PC-9 (cell line): ENCODE measurements around the gene DDIT4. TPM values are rescaled to one million over a fixed set of nuclear protein-coding genes. Genes with fewer than 3 reads are reported as not detected.
A peak's percentile ranks its signal among the peaks of the same experiment; 100 is the strongest.
"Not testable (repeated sequence)": the region's sequence is repeated elsewhere in the genome, so short reads cannot be mapped to it uniquely, and the experiment has no call there.

Source experiments
- BruUV-seq: library from RNA; stranded (reverse); fragments of 400-500 nt; replicated peaks from 2 replicates; lab custom pipeline; 2021; lab: Mats Ljungman, UMichigan
- CTCF ChIA-PET: fragments of 300-600 bp; sonication (Branson Sonifier 250); formaldehyde crosslinking; loops from one replicate; lab custom pipeline; 2022; ENCODE audit warnings: antibody characterized with exemption; lab: Charles Lee
- POLR2A ChIA-PET: fragments of 300-600 bp; sonication (Branson Sonifier 250); formaldehyde crosslinking; loops from one replicate; lab custom pipeline; 2022; ENCODE audit warnings: antibody characterized with exemption; ENCODE audit not compliant: unreplicated experiment; lab: Charles Lee
- DNase-seq, 2 experiments: peaks; one replicate each; pipeline versions ENCODE4 v3.0.0 to v3.0.0-alpha.2; 2015 to 2022; ENCODE audit warnings: mixed read lengths in 1 of 2
- H2AFZ ChIP-seq: fragments of 200-600 bp; sonication (generic); 2 replicates; pipeline ENCODE4 v1.8.1; 2017; ENCODE audit warnings: antibody characterized with exemption
- H3F3A ChIP-seq: fragments of 200-600 bp; sonication (generic); 2 replicates; pipeline ENCODE4 v1.8.1; 2017; ENCODE audit warnings: antibody characterized with exemption, mild to moderate bottlenecking, low read depth; ENCODE audit not compliant: insufficient read depth
- H3K27ac ChIP-seq: fragments of 200-600 bp; sonication (generic); 2 replicates; pipeline ENCODE4 v1.6.1; 2016; ENCODE audit warnings: mixed run types
- H3K27me3 ChIP-seq: fragments of 200-600 bp; sonication (generic); 2 replicates; pipeline ENCODE4 v1.6.1; 2016; ENCODE audit warnings: low read depth, mixed run types; ENCODE audit not compliant: insufficient read depth
- H3K36me3 ChIP-seq: fragments of 200-600 bp; sonication (generic); 2 replicates; pipeline ENCODE4 v1.6.1; 2016; ENCODE audit warnings: low read depth, mixed run types
- H3K4me1 ChIP-seq: fragments of 200-600 bp; sonication (generic); replicated peaks from 2 replicates; pipeline ENCODE4 v1.6.1; 2016; ENCODE audit warnings: mixed run types; ENCODE audit not compliant: insufficient read depth
- H3K4me2 ChIP-seq: fragments of 200-600 bp; sonication (generic); 2 replicates; pipeline ENCODE4 v1.6.1; 2017; ENCODE audit warnings: mixed run types
- H3K4me3 ChIP-seq: fragments of 200-600 bp; sonication (generic); 2 replicates; pipeline ENCODE4 v1.6.1; 2016; ENCODE audit warnings: mixed run types
- H3K79me2 ChIP-seq: fragments of 200-600 bp; sonication (generic); 2 replicates; pipeline ENCODE4 v1.6.1; 2017; ENCODE audit warnings: low read depth, mixed run types
- H3K9me2 ChIP-seq: fragments of 200-600 bp; sonication (generic); 2 replicates; pipeline ENCODE4 v1.8.1; 2017; ENCODE audit warnings: mild to moderate bottlenecking; ENCODE audit not compliant: insufficient read depth
- H3K9me3 ChIP-seq: fragments of 200-600 bp; sonication (generic); 2 replicates; pipeline ENCODE4 v1.8.1; 2016; ENCODE audit warnings: low read depth; ENCODE audit not compliant: insufficient read depth
- H4K20me1 ChIP-seq: fragments of 200-600 bp; sonication (generic); 2 replicates; pipeline ENCODE4 v1.8.1; 2017; ENCODE audit not compliant: insufficient read depth
- EZH2 ChIP-seq: fragments of 200-600 bp; sonication (generic); IDR thresholded peaks from 2 replicates; pipeline ENCODE4 v1.8.0; 2017; ENCODE audit warnings: antibody characterized with exemption, low read depth
- intact Hi-C: fragments of 100-400 bp; cut with micrococcal nuclease; formaldehyde crosslinking; loops from one replicate; pipeline ENCODE4 v1.10.0; 2022; ENCODE audit not compliant: unreplicated experiment
- total RNA-seq: library from RNA; stranded (reverse); gene quantifications from 2 replicates; pipeline ENCODE4 v1.2.3, GENCODE V29; 2021
- TF ChIP-seq, protein P1 (sequence below): fragments of 200-600 bp; sonication (generic); conservative IDR thresholded peaks from 2 replicates; pipeline ENCODE4 v1.6.1; 2017; ENCODE audit warnings: mixed run types, antibody characterized with exemption, mild to moderate bottlenecking, moderate library complexity

The DDIT4 gene
- total RNA-seq, 1 experiment from 2014 or later, result 212 TPM

DNA sequence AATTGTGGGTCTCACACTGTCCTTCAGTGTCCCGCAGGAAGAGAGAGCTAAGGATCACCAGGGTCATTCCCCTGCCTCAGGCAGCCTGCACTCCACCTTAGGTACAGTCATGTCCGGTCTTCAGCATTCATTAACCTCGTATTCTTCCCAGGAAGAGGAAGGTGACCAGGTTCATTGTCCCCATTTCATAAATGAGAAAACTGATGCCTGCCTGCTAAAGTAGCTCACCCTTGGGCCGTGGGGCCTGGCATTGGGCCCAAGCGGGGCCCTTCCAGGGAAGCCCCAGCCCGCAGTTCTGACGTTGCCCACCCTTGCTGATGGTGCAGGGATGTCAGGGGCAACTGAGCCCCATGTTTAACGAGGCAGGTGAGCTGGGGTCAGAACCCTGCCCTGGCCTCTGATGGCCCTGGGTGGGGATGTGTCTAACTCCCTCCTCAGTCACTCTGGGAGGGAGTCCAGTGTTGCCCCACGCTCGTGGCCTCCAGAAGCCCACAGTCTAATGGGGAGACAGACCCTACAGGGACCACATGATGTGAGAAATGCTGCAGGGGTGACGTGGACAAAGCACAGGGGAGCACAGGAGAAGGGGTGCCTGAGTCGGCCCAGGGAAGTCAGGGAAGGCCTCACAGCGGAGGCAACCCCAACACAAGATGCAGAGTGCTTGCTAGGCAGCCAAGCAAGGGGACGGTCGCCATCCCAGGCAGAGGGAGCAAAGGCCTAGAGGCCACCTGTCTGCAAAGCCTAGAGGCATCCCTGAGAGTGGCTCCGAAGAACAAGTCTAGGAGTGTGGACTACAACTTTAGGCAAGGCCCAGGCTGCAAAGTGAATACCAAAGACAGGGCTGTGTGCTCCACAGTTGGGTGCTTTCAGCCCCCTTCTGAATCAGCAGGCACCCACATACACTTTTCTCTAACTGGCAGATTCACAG is 25.1 kb downstream of the DDIT4 start:
- H3K79me2 ChIP-seq, result peaks cover 12% of the 10 kb centered on the region; the same call in 1 of the 2 replicates
- no peaks in the 10 kb centered on the region for H3K27me3 ChIP-seq
- no TSS peak for BruUV-seq
- TF ChIP-seq, protein P1, sequence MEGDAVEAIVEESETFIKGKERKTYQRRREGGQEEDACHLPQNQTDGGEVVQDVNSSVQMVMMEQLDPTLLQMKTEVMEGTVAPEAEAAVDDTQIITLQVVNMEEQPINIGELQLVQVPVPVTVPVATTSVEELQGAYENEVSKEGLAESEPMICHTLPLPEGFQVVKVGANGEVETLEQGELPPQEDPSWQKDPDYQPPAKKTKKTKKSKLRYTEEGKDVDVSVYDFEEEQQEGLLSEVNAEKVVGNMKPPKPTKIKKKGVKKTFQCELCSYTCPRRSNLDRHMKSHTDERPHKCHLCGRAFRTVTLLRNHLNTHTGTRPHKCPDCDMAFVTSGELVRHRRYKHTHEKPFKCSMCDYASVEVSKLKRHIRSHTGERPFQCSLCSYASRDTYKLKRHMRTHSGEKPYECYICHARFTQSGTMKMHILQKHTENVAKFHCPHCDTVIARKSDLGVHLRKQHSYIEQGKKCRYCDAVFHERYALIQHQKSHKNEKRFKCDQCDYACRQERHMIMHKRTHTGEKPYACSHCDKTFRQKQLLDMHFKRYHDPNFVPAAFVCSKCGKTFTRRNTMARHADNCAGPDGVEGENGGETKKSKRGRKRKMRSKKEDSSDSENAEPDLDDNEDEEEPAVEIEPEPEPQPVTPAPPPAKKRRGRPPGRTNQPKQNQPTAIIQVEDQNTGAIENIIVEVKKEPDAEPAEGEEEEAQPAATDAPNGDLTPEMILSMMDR, result no peak
- no peak for TF ChIP-seq EZH2
- no peak for DNase-seq
- H3F3A ChIP-seq, result peaks cover 48% of the 10 kb centered on the region
- no peaks in the 10 kb centered on the region for H3K9me2 ChIP-seq
- CTCF ChIA-PET, result interaction anchor here (0.7 kb wide), 1 partner anchor 438 kb away, joined by 7 read pairs; no protein-coding TSS in a partner anchor
- POLR2A ChIA-PET, result no interaction called here
- H3K27ac ChIP-seq, result peak overlapping the region; percentile 89
- intact Hi-C loops, result loop anchor here (1.0 kb wide), 1 partner anchor 11 kb away; no protein-coding TSS in a partner anchor
- H3K9me3 ChIP-seq, result no peaks in the 10 kb centered on the region
- H3K4me1 ChIP-seq, result peaks cover 36% of the 10 kb centered on the region
- no peak overlapping the region for H3K4me3 ChIP-seq
- peak overlapping the region; percentile 91 for H3K4me2 ChIP-seq
- H3K36me3 ChIP-seq, result no peaks in the 10 kb centered on the region
- no peak overlapping the region for H2AFZ ChIP-seq
- no peaks in the 10 kb centered on the region for H4K20me1 ChIP-seq

GRCh38 chr10:72303424-72304128 is 29.9 kb downstream of the DDIT4 start:
- Histone ChIP-seq H3K79me2 (no peaks in the 10 kb centered on the region), H3F3A (peaks cover 25% of the 10 kb centered on the region; the same call in 1 of the 2 replicates), H3K36me3 (no peaks in the 10 kb centered on the region), H3K9me3 (no peaks in the 10 kb centered on the region), H3K4me3 (no peak overlapping the region), H3K27me3 (no peaks in the 10 kb centered on the region), H3K4me2 (no peak overlapping the region), H3K27ac (no peak overlapping the region), H3K9me2 (no peaks in the 10 kb centered on the region), H4K20me1 (no peaks in the 10 kb centered on the region), H2AFZ (no peak overlapping the region), H3K4me1 (peaks cover 18% of the 10 kb centered on the region)
- BruUV-seq, result no TSS peak
- ChIA-PET POLR2A (no interaction called here), CTCF (no interaction called here)
- intact Hi-C loops, result no loop called here
- TF ChIP-seq, protein P1, result no peak
- TF ChIP-seq EZH2, result no peak
- DNase-seq, result no peak

- no TSS peak for BruUV-seq
- H3K27ac ChIP-seq, result no peak overlapping the region; the same call in 1 of the 2 replicates
- H4K20me1 ChIP-seq, result no peaks in the 10 kb centered on the region
Observed at GRCh38 chr10:72306215-72306760, 32.6 kb downstream of the DDIT4 start.

GRCh38 chr10:72307711-72308110 is 34.0 kb downstream of the DDIT4 start:
- peaks cover 54% of the 10 kb centered on the region for H3K4me1 ChIP-seq
- POLR2A ChIA-PET, intact Hi-C loops: not testable (repeated sequence)

More at GRCh38 chr10:72306215-72306760, 32.6 kb downstream of the DDIT4 start:
- Histone ChIP-seq H3K4me3 (no peak overlapping the region), H3K9me2 (no peaks in the 10 kb centered on the region), H3K9me3 (no peaks in the 10 kb centered on the region), H3K27me3 (no peaks in the 10 kb centered on the region), H2AFZ (no peak overlapping the region), H3K36me3 (no peaks in the 10 kb centered on the region), H3K79me2 (no peaks in the 10 kb centered on the region), H3K4me2 (no peak overlapping the region), H3F3A (peaks cover 42% of the 10 kb centered on the region), H3K4me1 (peaks cover 40% of the 10 kb centered on the region)
- ChIA-PET CTCF (no interaction called here), POLR2A (no interaction called here)
- DNase-seq, result no peak
- intact Hi-C loops, result no loop called here
- TF ChIP-seq, protein P1, result no peak
- TF ChIP-seq EZH2, result no peak

More at GRCh38 chr10:72307711-72308110, 34.0 kb downstream of the DDIT4 start:
- H3K9me2 ChIP-seq, H3K9me3 ChIP-seq, H2AFZ ChIP-seq, H3K79me2 ChIP-seq, DNase-seq, H3K4me3 ChIP-seq, H3K27me3 ChIP-seq, BruUV-seq, H3K36me3 ChIP-seq, H4K20me1 ChIP-seq: not testable (repeated sequence)
- H3K4me2 ChIP-seq, result peak overlapping the region; percentile 80
- H3K27ac ChIP-seq, result peak overlapping the region; percentile 93
- peaks cover 55% of the 10 kb centered on the region for H3F3A ChIP-seq
- CTCF ChIA-PET, result interaction anchor here (0.7 kb wide), 1 partner anchor 35 kb away, joined by 4 read pairs; no protein-coding TSS in a partner anchor
